MCF 10A (cell line): ENCODE measurements around the gene STOM. TPM values are rescaled to one million over a fixed set of nuclear protein-coding genes. Genes with fewer than 3 reads are reported as not detected.

ENCODE experiments used
- BruUV-seq: library from RNA; stranded (reverse); fragments of 400-500 nt; replicated peaks from 2 replicates; lab custom pipeline; 2021; lab: Mats Ljungman, UMichigan
- CTCF ChIA-PET: fragments of 300-600 bp; sonication (Branson Sonifier 250); formaldehyde crosslinking; extraction: SDS; loops from one replicate; lab custom pipeline; 2021; ENCODE audit warnings: antibody characterized with exemption, inconsistent platforms; lab: Yijun Ruan, JAX
- POLR2A ChIA-PET: fragments of 300-600, 350-650 bp; sonication (Branson Sonifier 250); formaldehyde crosslinking; extraction: SDS; loops from one replicate; lab custom pipeline; 2020; ENCODE audit warnings: antibody characterized with exemption, inconsistent platforms; lab: Yijun Ruan, JAX
- DNase-seq: peaks from one replicate; pipeline ENCODE4 v3.0.0-alpha.2; 2018; ENCODE audit not compliant: unreplicated experiment
- H3K27ac Mint-ChIP-seq: one replicate; pipeline ENCODE4 v1.8.0; 2022; ENCODE audit warnings: mild to moderate bottlenecking, low read depth, mixed read lengths; ENCODE audit not compliant: unreplicated experiment
- H3K27me3 Mint-ChIP-seq: one replicate; pipeline ENCODE4 v1.8.0; 2022; ENCODE audit warnings: mixed read lengths; ENCODE audit not compliant: insufficient read depth, unreplicated experiment
- H3K36me3 Mint-ChIP-seq: one replicate; pipeline ENCODE4 v1.8.0; 2022; ENCODE audit warnings: mild to moderate bottlenecking, moderate library complexity, mixed read lengths; ENCODE audit not compliant: insufficient read depth, unreplicated experiment
- H3K4me1 Mint-ChIP-seq: one replicate; pipeline ENCODE4 v1.8.0; 2022; ENCODE audit warnings: mixed read lengths; ENCODE audit not compliant: insufficient read depth, unreplicated experiment
- H3K4me3 Mint-ChIP-seq: one replicate; pipeline ENCODE4 v1.8.0; 2022; ENCODE audit warnings: mild to moderate bottlenecking, moderate library complexity, mixed read lengths; ENCODE audit not compliant: unreplicated experiment
- H3K9me3 Mint-ChIP-seq: one replicate; pipeline ENCODE4 v1.8.0; 2022; ENCODE audit warnings: mixed read lengths; ENCODE audit not compliant: unreplicated experiment
- intact Hi-C: fragments of 100-400 bp; cut with micrococcal nuclease; formaldehyde crosslinking; loops from 2 replicates; pipeline ENCODE4 v1.14.1; 2022
- total RNA-seq: library from RNA; stranded (reverse); gene quantifications from 2 replicates; pipeline ENCODE4 v1.2.3, GENCODE V29; 2022
- TF ChIP-seq, protein P1 (sequence below): fragments of 200-600 bp; IDR thresholded peaks from one replicate; pipeline ENCODE4 v1.8.0; 2022; ENCODE audit warnings: antibody characterized with exemption, mild to moderate bottlenecking; ENCODE audit not compliant: unreplicated experiment

The STOM gene
- total RNA-seq, 1 experiment from 2014 or later, result 231 TPM

DNA sequence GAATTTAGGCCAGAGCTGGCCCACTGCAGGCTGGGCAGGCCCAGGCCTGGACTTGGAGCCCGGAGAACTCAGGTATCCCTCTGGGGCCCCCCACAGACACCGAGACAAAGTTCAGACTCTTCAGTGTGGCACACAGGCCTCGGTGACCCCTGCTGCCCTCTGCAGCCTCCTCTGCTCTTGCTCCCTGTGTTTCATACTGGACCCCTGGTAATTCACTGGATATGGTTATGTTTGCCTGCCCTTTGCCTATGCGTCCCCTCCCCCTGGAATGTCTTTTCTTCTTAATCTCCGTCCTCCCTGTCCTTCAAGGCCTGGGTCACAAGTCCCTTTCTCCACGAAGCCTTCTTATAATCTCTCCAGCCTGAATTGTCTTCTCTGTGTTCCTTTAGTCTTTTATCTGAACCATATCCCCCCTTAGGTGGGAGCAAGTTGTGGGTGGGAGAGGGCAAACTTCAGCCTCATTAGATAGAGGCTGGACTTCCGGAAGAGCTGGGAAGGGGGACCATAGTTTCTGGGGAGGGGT lies 72.0 kb downstream of the STOM start:
- POLR2A ChIA-PET, result interaction anchor here (1.4 kb wide), 1 partner anchor 11 kb away, joined by 3 read pairs; no protein-coding TSS in a partner anchor
- Mint-ChIP-seq H3K27me3 (no peaks in the 10 kb centered on the region), H3K4me3 (no peak overlapping the region), H3K9me3 (no peaks in the 10 kb centered on the region), H3K27ac (no peak overlapping the region), H3K4me1 (peaks cover 7% of the 10 kb centered on the region), H3K36me3 (no peaks in the 10 kb centered on the region)
- no TSS peak for BruUV-seq
- CTCF ChIA-PET, result interaction anchor here (0.7 to 2.0 kb wide), 5 partner anchors 17 to 85 kb away, joined by 3 to 11 read pairs (median 5); no protein-coding TSS in a partner anchor
- TF ChIP-seq, protein P1, sequence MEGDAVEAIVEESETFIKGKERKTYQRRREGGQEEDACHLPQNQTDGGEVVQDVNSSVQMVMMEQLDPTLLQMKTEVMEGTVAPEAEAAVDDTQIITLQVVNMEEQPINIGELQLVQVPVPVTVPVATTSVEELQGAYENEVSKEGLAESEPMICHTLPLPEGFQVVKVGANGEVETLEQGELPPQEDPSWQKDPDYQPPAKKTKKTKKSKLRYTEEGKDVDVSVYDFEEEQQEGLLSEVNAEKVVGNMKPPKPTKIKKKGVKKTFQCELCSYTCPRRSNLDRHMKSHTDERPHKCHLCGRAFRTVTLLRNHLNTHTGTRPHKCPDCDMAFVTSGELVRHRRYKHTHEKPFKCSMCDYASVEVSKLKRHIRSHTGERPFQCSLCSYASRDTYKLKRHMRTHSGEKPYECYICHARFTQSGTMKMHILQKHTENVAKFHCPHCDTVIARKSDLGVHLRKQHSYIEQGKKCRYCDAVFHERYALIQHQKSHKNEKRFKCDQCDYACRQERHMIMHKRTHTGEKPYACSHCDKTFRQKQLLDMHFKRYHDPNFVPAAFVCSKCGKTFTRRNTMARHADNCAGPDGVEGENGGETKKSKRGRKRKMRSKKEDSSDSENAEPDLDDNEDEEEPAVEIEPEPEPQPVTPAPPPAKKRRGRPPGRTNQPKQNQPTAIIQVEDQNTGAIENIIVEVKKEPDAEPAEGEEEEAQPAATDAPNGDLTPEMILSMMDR, result no peak
- no peak for DNase-seq
- intact Hi-C loops, result no loop called here

DNA sequence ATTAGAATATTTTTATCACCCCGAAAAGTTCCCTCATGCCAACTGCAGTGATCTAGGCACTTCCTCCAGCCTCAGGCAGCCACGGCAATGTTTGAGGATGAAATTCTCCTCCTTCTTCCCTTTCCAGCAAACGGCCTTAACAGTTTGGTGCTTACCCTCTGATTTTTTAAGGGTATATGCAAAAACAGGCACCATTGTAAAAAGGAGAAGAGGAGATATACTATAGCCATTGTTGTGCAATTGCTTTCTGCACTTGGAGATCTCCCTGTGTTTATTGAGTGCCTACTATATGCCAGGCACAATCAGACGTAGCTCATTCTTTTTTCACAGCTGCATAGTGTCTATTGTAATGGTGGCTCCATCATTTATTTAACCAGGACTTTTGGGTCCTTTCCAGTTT lies 72.7 kb downstream of the STOM start:
- Mint-ChIP-seq H3K36me3 (no peaks in the 10 kb centered on the region), H3K9me3 (no peaks in the 10 kb centered on the region), H3K27ac (no peak overlapping the region), H3K4me1 (peaks cover 7% of the 10 kb centered on the region), H3K4me3 (no peak overlapping the region), H3K27me3 (no peaks in the 10 kb centered on the region)
- TF ChIP-seq, protein P1, result no peak
- ChIA-PET POLR2A (interaction anchor here (1.4 kb wide), 1 partner anchor 10 kb away, joined by 3 read pairs; no protein-coding TSS in a partner anchor), CTCF (interaction anchor here (1.3 to 2.0 kb wide), 2 partner anchors 22 to 84 kb away, joined by 5 to 11 read pairs; no protein-coding TSS in a partner anchor)
- intact Hi-C loops, result no loop called here
- no TSS peak for BruUV-seq
- no peak for DNase-seq

DNA sequence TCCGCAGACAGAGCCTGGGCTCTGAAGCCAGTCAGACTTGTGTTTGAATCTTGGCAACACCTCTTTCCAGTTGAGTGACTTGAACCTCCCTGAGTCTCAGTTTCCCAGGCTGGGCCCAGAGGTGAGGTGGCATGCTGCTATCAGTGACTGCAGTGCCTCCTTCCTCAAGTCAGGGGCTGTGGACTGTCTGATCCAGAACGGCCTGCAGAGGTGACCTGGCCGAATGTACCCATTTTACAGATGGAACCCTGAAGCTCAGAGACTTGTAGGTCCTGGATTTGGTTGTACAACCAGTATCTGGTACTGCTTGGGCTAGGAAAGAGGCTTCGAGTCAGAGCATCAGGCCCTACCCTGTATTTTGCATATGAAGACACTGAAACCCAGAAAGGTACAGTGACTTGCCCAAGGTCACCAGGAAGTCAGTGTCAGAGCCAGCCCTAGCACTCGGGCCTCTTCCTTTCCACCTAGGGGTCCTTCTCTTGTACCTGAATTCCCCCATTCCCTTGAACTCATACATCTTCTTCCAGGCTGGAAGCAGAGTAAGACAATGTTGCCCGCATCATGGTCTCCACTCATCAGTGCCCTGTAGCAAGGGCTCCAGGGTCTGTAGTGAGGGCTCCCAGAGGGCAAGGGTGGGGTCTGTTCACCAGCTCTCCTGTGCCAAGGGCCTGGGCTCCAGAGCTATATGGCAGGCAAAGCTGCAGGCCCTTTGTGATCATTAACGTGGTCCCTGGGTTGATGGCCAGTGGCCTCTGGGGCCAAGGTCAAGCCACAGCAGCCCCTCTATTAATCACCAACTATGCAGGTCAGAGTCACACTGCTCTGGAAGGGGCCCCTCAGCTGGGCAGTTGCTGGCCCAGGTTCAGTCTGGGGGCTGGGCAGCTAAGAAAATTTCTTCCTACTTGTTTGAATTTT lies 73.6 kb downstream of the STOM start:
- Mint-ChIP-seq H3K4me3 (no peak overlapping the region), H3K27me3 (no peaks in the 10 kb centered on the region), H3K27ac (no peak overlapping the region), H3K9me3 (no peaks in the 10 kb centered on the region), H3K36me3 (no peaks in the 10 kb centered on the region), H3K4me1 (peaks cover 7% of the 10 kb centered on the region)
- intact Hi-C loops, result no loop called here
- no TSS peak for BruUV-seq
- ChIA-PET CTCF (interaction anchor here (1.3 kb wide), 1 partner anchor 83 kb away, joined by 5 read pairs; no protein-coding TSS in a partner anchor), POLR2A (no interaction called here)
- TF ChIP-seq, protein P1, result no peak
- no peak for DNase-seq

DNA sequence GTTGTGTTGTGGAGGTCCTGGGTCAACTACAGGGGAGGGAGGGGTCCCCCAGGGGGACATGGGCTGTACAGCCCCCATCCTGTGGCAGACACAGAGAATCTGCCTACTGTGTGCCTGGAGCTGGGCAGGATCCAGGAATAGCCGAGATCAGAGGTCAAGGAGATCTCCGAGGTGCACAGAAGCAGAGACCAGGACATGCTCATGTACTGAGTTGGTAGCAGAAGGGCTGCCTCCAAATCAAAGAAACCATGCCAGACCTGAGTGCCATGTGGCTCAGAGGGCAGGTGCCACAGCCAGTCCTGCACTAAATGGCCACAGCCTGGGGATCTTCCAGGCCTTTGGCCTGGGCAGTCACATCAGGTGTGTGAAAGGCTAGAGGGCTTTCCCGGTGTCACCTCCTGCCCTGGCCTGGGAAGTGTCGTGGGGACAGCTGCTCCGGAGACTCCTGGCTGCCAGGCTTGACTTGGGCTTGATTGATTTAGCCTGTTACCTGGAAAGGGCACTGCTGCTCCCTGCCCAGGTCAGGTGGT lies 74.3 kb downstream of the STOM start:
- H3K27me3 Mint-ChIP-seq, result no peaks in the 10 kb centered on the region
- BruUV-seq, result no TSS peak
- H3K4me1 Mint-ChIP-seq, result peaks cover 7% of the 10 kb centered on the region
- H3K4me3 Mint-ChIP-seq, result no peak overlapping the region
- H3K36me3 Mint-ChIP-seq, result no peaks in the 10 kb centered on the region
- TF ChIP-seq, protein P1, result no peak
- intact Hi-C loops, result no loop called here
- H3K9me3 Mint-ChIP-seq, result no peaks in the 10 kb centered on the region
- H3K27ac Mint-ChIP-seq, result no peak overlapping the region
- CTCF ChIA-PET, result no interaction called here
- DNase-seq, result no peak
- POLR2A ChIA-PET, result no interaction called here
